ENCODE data around the gene ARG1.
"Not testable (repeated sequence)": the region's sequence is repeated elsewhere in the genome, so short reads cannot be mapped to it uniquely, and the experiment has no call there.

ARG1 gene

DNA sequence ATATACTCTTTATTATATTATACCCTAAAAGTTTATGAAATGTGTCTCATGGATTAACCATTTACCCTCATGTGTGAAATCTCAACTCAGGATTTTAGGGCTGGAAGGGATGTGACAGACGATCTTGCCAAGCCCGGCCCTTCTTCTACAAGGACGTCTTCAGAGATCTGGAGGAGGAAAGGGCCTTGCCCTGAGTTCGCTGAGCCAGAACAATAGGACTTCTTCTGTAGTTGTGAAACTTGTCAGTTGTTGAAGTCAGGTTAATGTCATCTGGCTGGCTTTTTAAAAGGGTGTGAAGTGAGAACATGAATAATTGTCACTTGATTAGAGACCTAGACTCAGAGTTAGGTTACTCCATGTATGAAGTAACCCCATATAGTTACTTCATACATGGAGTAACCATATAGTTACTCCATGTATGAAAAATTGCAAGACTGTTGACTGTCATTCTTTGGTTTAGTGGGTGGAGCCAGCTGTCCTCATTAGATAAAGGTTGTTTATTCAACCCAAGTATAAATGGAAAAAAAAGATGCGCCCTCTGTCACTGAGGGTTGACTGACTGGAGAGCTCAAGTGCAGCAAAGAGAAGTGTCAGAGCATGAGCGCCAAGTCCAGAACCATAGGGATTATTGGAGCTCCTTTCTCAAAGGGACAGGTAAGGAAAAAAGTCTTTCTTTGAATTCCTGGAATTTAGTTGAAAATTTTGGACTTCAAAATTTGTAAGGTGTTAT lies at the start of gene ARG1:
TSS of gene ARG1 (plus strand) at position 541 of the 730 bp plus-strand sequence. CDS start at position 598, 57 bp downstream.
- no peak for DNase-seq

DNA sequence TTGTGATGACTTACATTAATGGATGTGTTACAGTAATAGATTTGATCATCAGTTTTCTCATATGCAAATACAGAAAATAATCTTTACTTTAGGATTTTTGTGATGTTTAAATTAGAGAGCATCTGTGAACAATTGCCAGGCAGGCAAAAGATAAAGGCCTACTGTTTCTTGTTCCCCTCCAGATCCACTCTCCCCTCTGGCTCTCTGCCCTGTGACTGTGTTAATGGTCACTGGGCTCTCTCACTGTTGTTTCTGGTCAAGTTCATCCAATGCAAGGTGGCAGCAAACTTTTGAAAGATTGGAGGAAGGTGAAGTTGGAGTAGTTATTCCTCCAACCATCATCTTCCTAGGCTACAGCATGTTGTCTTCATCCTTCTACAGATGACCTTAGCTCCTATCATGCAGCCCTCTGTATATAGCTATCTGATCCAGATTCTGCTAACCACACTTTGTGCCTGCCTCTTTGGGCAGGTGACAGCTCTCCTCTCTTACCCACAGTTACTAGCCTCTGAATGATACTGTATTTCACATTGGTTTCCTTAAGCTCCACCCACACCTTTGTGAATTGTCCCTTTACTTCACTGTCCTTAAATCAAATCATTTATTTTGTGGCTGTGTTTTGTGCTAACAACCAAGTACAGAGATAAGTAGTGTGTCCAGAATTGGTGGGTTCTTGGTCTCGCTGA lies 48.9 kb upstream of the ARG1 start:
- DNase-seq: no peak

DNA sequence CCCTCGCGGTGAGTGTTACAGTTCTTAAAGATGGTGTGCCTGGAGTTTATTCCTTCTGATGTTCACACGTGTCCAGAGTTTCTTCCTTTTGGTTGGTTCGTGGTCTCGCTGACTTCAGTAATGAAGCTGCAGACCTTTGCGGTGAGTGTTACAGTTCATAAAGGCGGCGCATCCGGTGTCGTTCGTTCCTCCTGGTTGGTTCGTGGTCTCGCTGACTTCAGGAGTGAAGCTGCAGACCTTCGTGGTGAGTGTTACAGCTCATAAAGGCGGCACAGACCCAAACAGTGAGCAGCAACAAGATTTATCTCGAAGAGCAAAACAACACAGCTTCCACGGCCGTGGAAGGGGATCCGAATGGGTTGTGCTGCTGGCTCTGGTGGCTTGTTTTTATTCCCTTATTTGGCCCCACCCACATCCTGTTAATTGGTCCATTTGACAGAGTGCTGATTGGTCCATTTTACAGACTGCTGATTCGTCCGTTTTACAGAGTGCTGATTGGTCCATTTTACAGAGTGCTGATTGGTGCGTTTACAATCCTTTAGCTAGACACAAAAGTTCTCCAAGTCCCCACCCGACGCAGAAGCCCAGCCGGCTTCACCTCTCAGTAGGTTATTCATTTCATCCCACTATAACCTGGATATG lies 48.2 kb upstream of the ARG1 start:
- DNase-seq: peak; percentile 17

DNA sequence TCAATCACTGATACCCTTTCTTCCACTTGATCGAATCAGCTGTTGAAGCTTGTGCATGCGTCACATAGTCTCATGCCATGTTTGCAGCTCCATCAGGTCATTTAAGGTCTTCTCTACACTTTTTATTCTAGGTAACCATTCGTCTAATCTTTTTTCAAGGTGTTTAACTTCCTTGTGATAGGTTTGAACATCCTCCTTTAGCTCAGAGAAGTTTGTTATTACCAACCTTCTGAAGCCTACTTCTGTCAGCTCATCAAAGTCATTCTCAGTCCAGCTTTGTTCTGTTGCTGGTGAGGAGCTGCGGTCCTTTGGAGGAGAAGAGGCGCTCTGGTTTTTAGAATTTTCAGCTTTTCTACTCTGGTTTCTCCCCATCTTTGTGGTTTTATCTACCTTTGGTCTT lies 42.1 kb upstream of the ARG1 start:
- not testable (repeated sequence) for DNase-seq

DNA sequence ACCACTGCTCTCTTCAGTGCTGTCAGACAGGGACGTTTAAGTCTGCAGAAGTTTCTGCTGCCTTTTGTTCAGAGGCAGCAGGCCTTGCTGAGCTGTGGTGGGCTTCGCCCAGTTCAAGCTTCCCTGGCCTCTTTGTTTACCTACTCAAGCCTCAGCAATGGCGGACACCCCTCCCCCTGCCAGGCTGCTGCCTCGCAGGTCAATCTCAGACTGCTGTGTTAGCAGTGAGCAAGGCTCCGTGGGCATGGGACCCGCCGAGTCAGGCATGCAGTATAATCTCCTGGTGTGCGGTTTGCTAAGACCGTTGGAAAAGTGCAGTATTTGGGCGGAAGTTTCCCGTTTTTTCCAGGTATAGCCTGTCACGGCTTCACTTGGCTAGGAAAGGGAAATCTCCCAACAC lies 41.3 kb upstream of the ARG1 start:
- not testable (repeated sequence) for DNase-seq

DNA sequence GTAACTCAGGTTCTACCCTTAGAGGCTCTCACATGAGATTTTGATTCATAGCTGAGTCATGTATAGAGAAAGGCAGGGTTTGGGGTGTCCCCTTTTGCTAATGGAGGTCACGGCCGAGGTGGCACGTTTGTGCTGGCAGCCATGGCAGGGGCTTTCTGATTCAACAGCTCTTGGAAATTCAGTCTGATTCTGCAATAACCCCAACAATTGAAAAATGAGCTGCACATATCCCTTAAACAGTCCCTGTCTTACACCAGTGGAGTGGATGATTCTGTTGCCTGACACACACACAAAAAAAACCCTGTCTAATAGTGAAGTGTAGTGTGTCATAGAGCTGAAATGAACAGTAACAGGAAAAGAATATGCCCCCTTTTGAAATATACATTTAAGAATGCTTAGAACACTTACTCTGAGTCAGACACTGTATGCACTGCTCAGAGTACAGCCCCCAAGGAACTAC lies 40.4 kb upstream of the ARG1 start:
- peak; percentile 7 for DNase-seq

DNA sequence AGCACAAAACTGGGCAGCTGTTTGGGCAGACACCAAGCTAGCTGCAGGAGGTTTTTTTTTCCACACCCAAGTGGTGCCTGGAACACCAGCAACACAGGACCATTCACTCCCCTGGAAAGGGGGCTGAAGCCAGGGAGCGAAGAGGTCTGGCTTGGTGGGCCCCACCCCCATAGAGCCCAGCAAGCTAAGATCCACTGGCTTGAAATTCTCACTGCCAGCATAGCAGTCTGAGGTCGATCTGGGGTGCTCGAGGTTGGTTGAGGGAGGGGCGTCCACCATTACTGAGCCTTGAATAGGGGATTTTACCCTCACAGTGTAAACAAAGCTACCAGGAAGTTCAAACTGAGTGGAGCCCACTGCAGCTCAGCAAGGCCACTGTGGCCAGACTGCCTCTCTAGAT lies 34.4 kb upstream of the ARG1 start:
- not testable (repeated sequence) for DNase-seq

DNA sequence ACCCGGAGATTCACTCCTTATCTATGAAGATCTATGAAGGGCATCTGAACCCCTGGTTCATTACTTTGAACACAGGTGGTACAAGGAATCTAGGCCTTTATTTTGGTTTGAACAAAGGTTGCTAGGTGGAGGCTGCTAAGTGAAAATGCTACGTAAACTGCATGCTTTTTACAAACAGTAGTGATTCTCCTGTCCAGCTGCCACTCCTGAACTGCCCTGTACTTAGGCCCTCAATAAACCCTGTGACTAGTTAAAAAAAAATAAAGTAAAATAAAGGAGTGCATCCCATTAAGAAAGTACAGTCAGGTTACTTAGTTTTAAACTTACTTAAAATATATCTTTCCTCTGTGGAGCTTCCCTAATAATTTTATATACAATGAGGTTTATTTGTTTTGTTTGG lies 27.7 kb upstream of the ARG1 start:
- DNase-seq: no peak

DNA sequence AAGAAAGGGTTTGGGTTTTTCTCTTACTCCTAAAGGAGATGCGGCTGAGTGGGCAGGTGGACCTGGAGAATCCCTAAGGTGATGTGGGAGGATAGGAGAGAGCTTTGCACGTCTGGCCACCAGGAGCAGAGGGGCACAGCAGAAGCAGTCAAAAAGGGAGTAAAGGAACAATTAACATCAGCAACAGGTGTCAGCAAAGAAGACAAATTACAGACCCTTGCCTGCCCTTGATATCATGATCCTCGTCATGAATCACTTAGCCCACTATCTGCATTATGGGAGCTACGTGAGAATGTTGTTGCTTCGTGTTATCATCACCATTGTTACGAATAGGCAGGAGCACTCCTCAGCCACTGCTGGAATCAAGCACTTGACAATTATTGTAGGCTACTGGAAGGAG lies 25.5 kb upstream of the ARG1 start:
- no peak for DNase-seq

DNA sequence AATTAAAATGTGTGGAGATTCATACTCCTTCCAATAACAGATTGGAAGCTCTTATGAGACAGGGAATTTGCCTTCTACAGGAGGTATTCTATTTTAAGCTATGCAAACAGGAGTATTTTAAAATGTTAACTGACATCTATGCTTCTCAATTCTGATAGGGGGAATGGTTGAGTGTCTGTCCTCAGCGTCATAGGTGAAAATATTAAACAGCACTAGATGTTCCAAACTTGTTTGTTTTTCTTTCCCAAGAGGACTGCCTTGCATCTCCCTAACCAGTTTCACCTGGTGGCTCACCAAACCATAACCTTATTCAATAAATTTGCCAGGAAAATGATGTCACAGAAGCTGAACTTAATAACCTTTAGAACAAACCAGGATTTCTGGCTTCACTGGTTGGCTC lies 24.6 kb upstream of the ARG1 start:
- DNase-seq: no peak

DNA sequence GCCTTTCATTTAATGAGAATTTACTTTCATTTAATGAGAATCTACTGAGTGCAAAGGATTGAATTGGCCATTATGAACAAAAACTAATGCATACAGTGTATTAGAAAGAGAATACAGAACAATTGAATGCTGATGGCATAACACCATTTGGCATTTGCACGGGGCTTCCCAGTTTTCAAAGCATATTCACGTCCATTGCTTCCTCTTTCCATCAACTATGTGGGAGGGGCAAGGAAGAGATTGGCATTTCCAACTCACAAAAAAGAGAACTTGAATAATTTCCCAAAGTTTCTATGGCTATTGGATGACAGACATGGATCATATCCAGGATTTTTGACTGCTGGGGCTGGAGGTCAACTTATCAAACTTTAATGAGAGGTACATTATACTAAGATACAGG lies 23.2 kb upstream of the ARG1 start:
- DNase-seq: no peak

DNA sequence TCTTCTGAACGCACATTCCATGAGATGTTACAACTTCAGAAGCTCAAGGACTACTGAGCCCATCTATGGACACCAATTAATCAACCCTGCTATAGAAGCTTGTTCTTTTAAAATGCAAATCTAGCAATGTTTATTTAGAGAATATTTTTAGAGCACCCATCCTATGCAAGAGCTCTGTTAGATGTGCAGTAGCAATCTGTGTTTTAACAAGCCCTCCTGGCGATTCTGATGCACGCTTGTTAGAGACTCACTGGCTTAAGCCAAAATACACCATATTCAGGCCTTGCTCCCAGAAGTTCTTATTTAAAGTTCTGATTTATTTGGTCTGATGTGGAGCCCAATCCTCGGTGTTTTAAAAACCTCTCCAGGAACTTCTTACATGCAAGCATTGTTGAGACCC lies 21.1 kb upstream of the ARG1 start:
- DNase-seq: no peak

DNA sequence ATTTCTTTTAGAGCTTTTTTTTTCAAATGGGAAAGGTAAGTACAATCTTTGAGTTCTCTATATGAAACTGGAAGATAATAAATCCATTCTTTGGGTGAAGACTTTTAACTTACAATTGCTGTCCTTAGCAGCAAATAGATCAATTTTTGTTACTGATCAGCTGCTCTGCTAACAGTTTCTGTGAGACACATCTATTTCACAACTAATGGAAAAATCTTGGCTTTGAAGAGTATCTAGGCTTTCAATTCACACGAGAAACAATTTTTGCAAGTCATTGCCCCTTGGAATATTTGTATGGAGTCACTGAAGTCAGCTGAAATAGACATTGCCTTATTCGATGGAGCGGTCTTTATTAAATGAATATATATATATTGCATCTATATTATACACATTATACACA lies 20.5 kb upstream of the ARG1 start:
- no peak for DNase-seq

DNA sequence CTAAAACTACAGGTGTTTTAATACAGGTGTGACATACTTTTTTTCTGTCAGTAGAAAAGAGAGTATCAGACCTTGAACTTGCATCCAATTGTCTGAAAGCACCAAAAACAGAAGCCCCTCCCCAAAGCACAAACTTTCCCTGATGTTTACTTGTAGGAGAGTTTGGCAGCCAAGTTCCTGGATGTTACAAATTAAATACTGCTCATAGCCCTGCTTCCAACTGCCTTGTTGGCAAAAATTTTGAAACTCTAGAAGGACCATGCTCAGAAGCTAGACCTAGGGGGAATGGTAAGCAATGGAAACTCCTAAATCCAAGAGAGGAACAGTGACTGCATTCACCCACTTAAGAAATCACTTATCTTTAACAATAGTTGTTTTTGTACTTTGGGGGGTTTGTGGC lies 17.0 kb upstream of the ARG1 start:
- DNase-seq: no peak

DNA sequence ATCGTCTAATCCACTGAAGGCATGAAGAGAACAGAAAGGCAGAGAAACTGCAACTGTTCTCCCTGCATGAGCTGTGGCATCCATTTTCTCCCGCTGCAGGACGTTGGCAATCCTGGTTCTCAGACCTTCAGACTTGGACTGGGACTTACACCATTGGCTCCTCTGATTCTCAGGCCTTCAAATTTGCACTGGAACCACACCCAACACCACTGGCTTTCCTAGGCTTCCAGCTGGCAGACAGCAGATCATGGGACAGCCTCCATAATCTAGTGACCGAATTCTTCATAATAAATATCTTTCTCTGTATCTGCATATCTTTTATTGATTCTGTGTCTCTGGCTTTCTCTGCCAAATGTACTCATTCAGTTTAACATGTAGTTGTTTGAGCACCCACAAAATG lies 14.1 kb upstream of the ARG1 start:
- no peak for DNase-seq

DNA sequence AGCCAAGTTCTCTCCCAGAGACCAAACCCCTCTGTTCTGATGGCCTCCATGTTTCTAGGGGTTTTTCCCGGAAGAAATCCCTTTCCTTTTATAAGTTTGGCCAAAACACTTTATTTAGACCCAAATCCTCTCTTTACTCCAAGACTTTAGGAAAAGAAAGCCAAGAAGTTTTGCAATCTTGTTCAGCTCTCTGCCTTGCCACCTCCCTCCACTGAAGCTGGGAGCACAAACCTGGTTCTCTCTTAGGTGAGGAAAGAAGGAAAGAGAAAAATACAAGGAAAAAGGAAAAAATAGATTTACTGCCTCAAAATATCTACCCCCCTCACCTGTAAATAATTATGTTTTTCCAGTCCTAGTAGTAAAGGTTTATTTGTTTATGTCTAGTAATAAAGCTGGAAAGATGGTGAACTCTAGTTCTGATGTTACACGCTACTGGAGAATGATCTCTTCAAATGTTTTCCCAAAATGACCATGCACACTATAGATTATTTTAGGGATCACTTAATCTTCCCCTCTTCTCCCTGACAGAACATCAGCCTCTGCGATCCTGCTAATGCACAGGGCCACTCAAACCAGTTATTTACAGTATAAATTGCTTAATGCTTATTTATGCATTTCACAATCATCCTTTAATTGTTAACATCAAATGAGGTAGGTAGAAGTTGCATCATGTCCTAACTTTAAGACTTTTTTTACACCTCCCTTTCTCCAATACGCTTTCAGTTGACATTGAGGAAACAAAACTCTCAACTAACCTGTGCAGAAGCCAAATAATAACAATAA lies 10.9 kb upstream of the ARG1 start:
- no peak for DNase-seq

DNA sequence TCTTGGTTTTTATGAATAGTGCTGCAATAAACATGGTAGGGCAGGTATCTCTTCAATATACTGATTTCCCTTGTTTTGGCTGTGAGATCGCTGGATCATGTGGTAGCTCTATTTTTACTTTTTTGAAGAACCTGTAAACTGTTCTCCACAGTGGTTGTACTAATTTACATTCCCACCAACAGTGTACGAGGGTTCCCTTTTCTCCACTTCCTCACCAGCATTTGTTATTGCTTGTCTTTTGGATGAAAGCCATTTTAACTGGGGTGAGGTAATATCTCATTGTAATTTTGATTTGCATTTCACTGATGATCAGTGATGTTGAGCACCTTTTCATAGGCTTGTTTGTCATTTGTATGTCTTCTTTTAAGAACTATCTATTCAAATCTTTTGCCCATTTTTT lies 8.0 kb upstream of the ARG1 start:
- no peak for DNase-seq

DNA sequence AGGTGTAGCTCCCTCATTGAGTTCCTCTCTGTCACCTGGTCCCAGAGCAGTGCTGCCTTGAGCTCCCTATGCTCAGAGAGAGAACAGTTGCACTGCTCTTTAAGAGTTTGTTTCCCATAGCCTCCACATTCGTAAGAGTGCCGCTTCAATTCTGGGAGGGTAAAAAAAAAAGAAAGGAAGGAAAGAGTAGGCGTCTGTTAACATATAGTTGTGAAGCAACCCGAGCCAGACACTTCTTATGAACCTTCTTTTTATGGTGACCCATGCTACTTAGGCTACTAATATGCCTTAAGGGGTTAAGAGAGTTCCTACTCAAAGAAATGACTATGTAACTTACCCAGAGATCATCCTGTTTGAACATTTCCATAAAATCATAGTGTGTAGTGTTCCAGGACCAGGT lies 4.3 kb upstream of the ARG1 start:
- no peak for DNase-seq

DNA sequence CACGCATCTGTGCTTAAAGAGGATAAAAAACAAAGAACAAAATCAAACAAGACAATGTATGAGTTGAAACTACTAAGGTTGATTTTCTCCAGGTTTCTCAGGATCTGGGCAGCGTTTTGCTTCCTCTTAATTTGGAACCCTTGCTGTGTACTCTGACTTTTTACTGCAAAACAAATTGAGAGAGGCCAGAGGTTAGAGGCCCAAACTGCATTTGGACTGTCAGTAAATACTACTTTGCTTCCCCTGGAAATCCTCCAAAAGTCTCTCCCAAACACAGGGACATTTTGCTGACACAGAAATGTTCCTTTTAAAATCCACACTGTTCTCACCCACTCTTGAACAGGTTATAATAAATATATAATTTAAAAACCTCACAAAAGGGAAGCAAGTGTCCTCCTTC lies 1.1 kb downstream of the ARG1 start:
- no peak for DNase-seq

DNA sequence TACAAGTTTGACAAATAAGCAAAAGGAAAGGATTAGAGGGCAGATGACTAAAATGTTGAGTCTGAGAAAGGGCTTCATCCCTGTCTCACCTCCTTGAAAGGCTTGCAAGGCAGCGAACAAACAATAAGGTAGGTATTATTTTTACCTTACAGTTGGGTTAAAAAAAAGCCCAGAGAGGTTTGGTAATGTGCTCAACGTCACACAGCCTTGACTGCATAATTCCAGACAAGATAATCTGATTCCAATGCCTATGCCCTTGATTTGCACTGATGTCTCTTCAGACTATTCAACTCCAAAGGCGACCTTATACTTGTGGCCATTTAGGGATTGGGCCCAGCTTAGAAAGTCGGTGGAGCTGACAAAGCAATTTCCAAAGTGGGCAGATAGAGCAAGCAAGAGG lies 1.7 kb downstream of the ARG1 start:
- DNase-seq: no peak

DNA sequence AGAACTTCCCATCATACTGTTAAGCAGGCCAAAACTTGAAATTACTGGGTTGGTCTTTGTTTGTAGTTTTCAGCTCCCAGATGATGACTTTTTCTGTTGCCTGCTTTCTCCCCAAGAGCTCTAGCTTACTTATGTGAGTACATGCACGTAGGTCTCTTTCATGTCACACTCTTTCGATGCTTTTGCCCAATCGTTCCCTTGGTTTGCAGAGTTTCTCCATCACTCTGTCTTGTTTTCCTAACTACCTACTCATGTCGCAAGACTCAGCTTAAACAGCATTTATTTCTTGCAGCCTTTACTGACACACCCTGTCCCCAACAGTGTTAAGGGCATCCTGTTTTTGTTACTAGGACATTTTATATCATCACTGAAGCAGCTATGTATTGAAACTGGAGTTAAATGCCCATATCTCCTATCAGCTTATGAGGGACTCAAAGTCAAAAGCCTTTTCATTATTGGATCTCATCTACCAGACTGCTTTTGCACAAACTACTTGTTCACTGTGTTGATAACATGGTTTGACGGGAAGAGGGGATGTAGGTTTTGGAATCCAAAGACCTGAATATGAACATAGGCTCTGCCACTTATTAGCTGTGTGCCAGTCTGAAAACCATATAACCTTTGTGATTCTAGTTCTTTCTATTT lies 2.9 kb downstream of the ARG1 start:
- no peak for DNase-seq

DNA sequence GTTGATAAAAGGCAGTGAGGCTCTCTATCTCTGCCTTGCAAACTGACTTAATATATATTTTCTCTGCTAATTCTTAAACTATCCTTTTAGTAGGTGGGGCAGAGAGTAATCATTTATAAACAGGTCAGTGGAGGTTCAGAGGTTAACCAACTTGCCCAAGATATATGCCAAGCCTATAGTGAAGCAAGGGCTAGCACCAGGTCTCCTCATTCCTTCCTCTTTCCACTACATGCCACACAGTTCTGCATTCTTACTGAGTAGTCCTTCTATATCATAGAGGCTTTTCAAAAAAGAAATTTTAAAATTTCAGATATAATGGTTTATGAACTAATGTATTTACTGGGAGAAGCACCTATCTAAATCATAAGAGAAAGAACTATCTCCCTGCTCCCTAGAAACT lies 8.5 kb downstream of the ARG1 start:
- no peak for DNase-seq

DNA sequence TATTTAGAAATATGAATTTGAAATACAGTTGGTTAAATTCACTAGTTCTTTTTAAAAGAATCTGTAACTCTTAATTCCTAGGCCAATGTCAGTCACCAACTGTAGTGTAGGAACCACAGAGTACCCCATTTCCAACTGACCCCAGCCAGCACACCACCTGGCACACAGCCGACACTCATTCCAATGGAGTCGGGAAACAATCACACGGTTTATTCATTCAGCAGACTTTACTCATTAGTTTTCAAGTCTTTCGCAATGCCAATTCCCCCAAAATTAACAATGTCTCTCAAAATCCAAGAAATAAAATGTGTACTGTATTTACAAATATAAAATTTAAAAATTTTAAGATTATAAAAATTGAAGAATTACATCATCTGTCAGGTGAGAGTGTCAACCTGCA lies 13.5 kb downstream of the ARG1 start:
- DNase-seq: no peak

Measured in CD4-positive, alpha-beta T cell treated with Interleukin-17A for 4 hours (primary cell).